Measurements from ENCODE around the gene NCKAP5. TPM values are rescaled to one million over a fixed set of nuclear protein-coding genes. Genes with fewer than 3 reads are reported as not detected.

The NCKAP5 gene
- total and polyA plus RNA-seq, 2 of the 8 experiments (the other 6 are each of a cell fraction or from before 2014, with no cell fraction given): 0.27 to 0.86 TPM

DNA sequence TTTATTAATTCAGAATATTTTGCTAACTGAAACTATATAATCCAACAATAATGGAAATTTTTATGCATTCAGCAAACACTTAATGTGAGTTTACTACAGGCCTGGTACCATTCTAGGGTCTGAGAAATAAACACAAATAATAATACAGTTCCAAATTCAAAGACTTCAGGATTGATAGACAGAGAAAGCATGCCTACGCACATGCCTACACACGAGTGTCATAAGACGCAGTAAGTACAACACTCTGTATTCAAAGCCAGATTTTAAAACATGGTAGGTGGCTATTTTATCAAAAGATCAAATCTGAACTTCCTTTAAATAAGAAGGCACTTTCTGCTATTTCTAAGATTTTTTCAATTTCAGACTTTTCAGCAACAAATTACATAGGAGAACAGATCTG, 346.9 kb downstream of the NCKAP5 start:
- H3K4me2 ChIP-seq (ENCODE audit: insufficient read depth in 1 of 2, low read depth in 2 of 2, low read length in 2 of 2): no peak overlapping the region
- no peak overlapping the region for H3K4ac ChIP-seq (replicated peaks; ENCODE audit: insufficient read length, low read depth, low read length)
- H3K9ac ChIP-seq (replicated peaks in 1 of 4; ENCODE audit: extremely low read depth in 1 of 4, low read depth in 3 of 4, low read length in 3 of 4): no peak overlapping the region
- no peak overlapping the region for H4K8ac ChIP-seq (ENCODE audit: extremely low read depth, insufficient read depth, low read length)
- no peak overlapping the region for H2AK5ac ChIP-seq (ENCODE audit: low read depth, low read length)
- ChIA-PET POLR2A (ENCODE audit: partially characterized antibody) (no interaction called here), CTCF (ENCODE audit: partially characterized antibody) (no interaction called here)
- no peak overlapping the region for H2AFZ ChIP-seq (ENCODE audit: low read length)
- no peak overlapping the region for H2BK15ac ChIP-seq (ENCODE audit: low read length)
- no peak for DNase-seq (ENCODE audit: low read depth in 1 of 2, low spot score in 2 of 2)
- H3K79me2 ChIP-seq (ENCODE audit: control insufficient read depth in 1 of 2, insufficient read depth in 2 of 2, low read length in 2 of 2): no peaks in the 10 kb centered on the region
- no peaks in the 10 kb centered on the region for H3K79me1 ChIP-seq (ENCODE audit: low read depth, low read length)
- H4K91ac ChIP-seq (replicated peaks; ENCODE audit: insufficient read length, low read length): no peak overlapping the region
- H3K23ac ChIP-seq (ENCODE audit: insufficient read length): no peak overlapping the region
- no peaks in the 10 kb centered on the region for H3K36me3 ChIP-seq (ENCODE audit: control insufficient read depth in 2 of 4, insufficient read depth in 4 of 4, low read length in 3 of 4)
- H4K20me1 ChIP-seq (replicated peaks in 1 of 2; ENCODE audit: control insufficient read depth in 1 of 2, insufficient read depth in 2 of 2, low read length in 2 of 2): no peaks in the 10 kb centered on the region
- no peak overlapping the region for H3K27ac ChIP-seq (ENCODE audit: low read depth, low read length)
- FAIRE-seq: no peak
- H4K5ac ChIP-seq (ENCODE audit: insufficient read length, low read depth, low read length): no peak overlapping the region
- H3K56ac ChIP-seq (replicated peaks; ENCODE audit: insufficient read length, low read depth, low read length): no peak overlapping the region
- WGBS, 2 experiments (ENCODE audit: extremely low coverage in 1 of 2, insufficient coverage in 1 of 2, insufficient read length in 1 of 2, insufficient replicate concordance in 2 of 2, low coverage in 1 of 2, low lambda C conversion rate in 2 of 2, missing lambda C conversion rate in 1 of 2): 98% methylated on average over 3 of the region's 3 CpGs; no CpG with 5 or more reads in 1 of the 2 experiments
- no peak overlapping the region for H2BK5ac ChIP-seq (ENCODE audit: low read depth, low read length)
- H3K27me3 ChIP-seq (replicated peaks in 1 of 4; ENCODE audit: control insufficient read depth in 3 of 4, extremely low read depth in 1 of 4, insufficient read depth in 3 of 4, low read length in 3 of 4): no peaks in the 10 kb centered on the region
- H3K18ac ChIP-seq (ENCODE audit: extremely low read depth, low read length): no peak overlapping the region
- no peak overlapping the region for H2BK12ac ChIP-seq (ENCODE audit: low read depth, low read length)
- no peaks in the 10 kb centered on the region for H3K4me1 ChIP-seq (replicated peaks in 1 of 4; ENCODE audit: control insufficient read depth in 3 of 4, insufficient read depth in 4 of 4, low read length in 3 of 4)
- no peak overlapping the region for H2BK120ac ChIP-seq (replicated peaks; ENCODE audit: low read depth, low read length)
- H3K23me2 ChIP-seq (ENCODE audit: low read depth, low read length): no peaks in the 10 kb centered on the region
- no peaks in the 10 kb centered on the region for H3K9me3 ChIP-seq (ENCODE audit: insufficient read depth in 2 of 2, low read depth in 1 of 2, low read length in 1 of 2)
- no peak overlapping the region for H3K14ac ChIP-seq (ENCODE audit: insufficient read length)
- H3K4me3 ChIP-seq (ENCODE audit: extremely low read depth in 1 of 4, insufficient read depth in 2 of 4, low read depth in 3 of 4, low read length in 4 of 4): no peak overlapping the region
- H2BK20ac ChIP-seq (ENCODE audit: low read length): no peak overlapping the region
- TF ChIP-seq POLR2AphosphoS5 (IDR thresholded peaks at IDR 0.05; ENCODE audit: low read depth, low read length): no peak
- TF ChIP-seq CHD1 (IDR thresholded peaks at IDR 0.05; ENCODE audit: low read depth, low read length): no peak
- TF ChIP-seq EP300 (IDR thresholded peaks at IDR 0.05; ENCODE audit: borderline replicate concordance in 1 of 2, low read depth in 2 of 2, low read length in 2 of 2): no peak
- TF ChIP-seq EGR1 (IDR thresholded peaks at IDR 0.05; ENCODE audit: borderline replicate concordance, low read depth, low read length): no peak
- no peak for TF ChIP-seq TEAD4 (IDR thresholded peaks at IDR 0.05; ENCODE audit: low read depth, low read length)
- no peak for TF ChIP-seq POLR2A (IDR thresholded peaks at IDR 0.05; ENCODE audit: control extremely low read depth in 1 of 2, low read depth in 2 of 2, low read length in 2 of 2)
- TF ChIP-seq CREB1 (IDR thresholded peaks at IDR 0.05): no peak
- TF ChIP-seq, protein P1, sequence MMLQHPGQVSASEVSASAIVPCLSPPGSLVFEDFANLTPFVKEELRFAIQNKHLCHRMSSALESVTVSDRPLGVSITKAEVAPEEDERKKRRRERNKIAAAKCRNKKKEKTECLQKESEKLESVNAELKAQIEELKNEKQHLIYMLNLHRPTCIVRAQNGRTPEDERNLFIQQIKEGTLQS (IDR thresholded peaks at IDR 0.05; ENCODE audit: insufficient read depth, low read depth, low read length): no peak
- no peak for TF ChIP-seq GTF2F1 (IDR thresholded peaks at IDR 0.05; ENCODE audit: borderline replicate concordance, low read depth, low read length)
- TF ChIP-seq RAD21 (IDR thresholded peaks at IDR 0.05 in 1 of 2, conservative IDR thresholded peaks at IDR 0.05 in 1 of 2; ENCODE audit: low read depth in 2 of 2, low read length in 2 of 2): no peak
- no peak for TF ChIP-seq JUN (IDR thresholded peaks at IDR 0.05; ENCODE audit: low read depth, low read length)
- no peak for TF ChIP-seq SP2 (IDR thresholded peaks at IDR 0.05; ENCODE audit: low read length)
- TF ChIP-seq HDAC2 (IDR thresholded peaks at IDR 0.05; ENCODE audit: borderline replicate concordance in 1 of 2, low read depth in 2 of 2, low read length in 2 of 2): no peak
- TF ChIP-seq RXRA (IDR thresholded peaks at IDR 0.05; ENCODE audit: insufficient read depth, low read depth, low read length): no peak
